ENCODE results near the gene FCGBP.
"Not testable (repeated sequence)": the region's sequence is repeated elsewhere in the genome, so short reads cannot be mapped to it uniquely, and the experiment has no call there.

Gene FCGBP

GRCh38 chr19:39934584-39935363, at the start of gene FCGBP:
TSS of gene FCGBP (minus strand) at chr19:39934634.
- DNase-seq = no peak

DNA sequence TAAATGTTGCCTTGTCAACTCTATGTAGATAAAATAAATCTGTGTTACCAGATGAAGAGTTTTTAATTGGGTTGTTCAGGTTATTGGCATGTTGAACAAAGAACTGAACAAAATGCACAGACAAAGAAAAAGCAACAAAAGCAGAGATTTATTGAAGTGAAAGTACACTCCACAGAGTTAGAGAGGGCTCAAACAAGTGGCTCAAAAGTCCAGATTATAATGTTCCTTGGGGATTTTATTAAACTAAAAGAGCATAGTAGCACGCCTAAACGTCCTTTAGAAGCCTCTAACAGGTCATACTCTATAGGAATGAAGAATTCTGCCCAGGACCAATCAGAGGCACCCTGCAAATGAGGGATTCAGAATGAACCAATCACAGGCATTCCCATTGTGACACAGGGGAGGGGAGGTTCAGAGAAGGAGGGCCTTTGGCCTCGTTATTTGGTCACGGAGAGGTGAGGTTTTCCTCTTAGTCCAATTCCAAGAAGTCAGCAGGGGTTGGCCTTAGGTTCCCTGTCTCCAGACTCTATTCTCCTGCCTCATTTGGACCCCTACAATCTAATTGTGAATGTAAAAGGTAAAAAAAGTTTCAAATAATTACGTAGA, 49.4 kb upstream of the FCGBP start:
- no peak for DNase-seq

GRCh38 chr19:39982883-39983282, 48.4 kb upstream of the FCGBP start:
- DNase-seq = no peak

DNA sequence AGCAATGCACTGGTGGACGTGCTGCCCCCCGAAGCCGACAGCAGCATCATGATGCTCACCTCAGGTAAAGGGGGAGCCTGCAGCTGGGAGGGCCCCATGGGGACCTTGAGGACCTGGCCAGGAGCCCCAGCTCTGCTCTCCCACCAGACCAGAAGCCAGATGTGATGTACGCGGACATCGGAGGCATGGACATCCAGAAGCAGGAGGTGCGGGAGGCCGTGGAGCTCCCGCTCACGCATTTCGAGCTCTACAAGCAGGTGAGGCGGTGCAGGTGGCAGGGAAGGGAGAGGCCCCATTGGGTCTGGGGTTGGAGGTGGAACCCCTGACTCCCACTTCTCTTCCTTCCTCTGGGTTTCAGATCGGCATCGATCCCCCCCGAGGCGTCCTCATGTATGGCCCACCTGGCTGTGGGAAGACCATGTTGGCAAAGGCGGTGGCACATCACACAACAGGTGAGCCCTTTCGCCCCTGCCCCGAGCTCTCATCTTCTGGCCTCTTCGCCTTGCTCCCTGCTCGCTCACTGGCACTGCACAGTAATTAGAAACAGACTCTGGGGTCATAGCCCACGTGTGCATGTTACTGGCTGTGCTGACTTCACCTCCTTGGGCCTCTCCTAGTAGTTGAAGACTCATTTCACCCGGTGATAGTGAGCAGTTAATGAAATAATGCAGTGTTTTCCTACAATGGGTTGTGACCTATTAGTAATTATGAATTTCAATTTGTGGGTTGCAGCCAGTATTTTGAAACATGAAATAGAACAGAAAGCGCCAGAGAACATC, 40.1 kb upstream of the FCGBP start:
- DNase-seq = no peak

DNA sequence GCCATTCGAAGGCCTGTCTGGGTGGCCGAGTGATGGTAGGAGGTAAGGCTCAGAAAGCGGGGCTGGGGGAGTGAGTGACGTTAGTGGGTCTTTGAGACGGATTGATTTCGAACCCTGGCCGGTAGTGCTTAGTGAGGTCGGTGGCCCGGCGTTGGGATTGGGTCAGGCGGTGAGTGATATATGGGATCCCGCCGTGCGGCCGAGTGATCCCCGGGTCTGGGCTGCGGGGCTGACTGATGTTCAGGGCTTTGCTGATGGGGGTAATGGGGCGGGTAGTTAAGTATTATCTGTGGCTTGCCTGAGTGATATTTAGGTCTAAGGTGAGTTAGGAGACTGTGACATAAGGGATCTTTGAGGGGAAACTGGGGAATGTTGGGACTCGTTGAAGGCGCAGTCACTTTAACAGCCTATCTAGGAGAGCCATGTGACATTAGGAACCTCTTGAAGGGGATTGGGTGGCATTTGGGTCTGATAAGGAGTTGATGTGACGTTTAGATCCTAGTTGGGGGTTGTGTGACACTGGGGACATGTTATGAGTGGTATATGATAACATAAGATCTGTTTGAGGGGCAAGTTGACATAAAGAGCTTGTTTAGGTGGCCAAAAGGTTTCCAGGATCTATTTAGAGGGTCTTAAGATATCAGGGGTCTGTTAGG, 37.1 kb upstream of the FCGBP start:
- no peak for DNase-seq

GRCh38 chr19:39970675-39971379, 36.4 kb upstream of the FCGBP start, which contains the start of gene PSMC4:
TSS of gene PSMC4 (plus strand) at chr19:39971165. CDS start at chr19:39971203, 38 bp downstream.
- peak; percentile 99 for DNase-seq

DNA sequence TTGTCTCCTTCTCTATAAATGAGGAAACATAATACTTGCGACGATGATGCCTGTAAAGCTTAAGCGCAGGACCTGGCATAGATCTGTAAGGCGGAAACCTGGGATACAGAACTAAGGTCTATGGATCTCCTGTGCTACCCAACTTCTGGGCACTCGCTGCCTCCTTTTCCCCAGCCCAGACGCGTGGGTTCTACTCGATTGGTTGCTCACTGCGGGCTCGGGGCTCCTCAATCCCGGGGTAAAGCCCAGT, 35.9 kb upstream of the FCGBP start:
- DNase-seq = no peak

DNA sequence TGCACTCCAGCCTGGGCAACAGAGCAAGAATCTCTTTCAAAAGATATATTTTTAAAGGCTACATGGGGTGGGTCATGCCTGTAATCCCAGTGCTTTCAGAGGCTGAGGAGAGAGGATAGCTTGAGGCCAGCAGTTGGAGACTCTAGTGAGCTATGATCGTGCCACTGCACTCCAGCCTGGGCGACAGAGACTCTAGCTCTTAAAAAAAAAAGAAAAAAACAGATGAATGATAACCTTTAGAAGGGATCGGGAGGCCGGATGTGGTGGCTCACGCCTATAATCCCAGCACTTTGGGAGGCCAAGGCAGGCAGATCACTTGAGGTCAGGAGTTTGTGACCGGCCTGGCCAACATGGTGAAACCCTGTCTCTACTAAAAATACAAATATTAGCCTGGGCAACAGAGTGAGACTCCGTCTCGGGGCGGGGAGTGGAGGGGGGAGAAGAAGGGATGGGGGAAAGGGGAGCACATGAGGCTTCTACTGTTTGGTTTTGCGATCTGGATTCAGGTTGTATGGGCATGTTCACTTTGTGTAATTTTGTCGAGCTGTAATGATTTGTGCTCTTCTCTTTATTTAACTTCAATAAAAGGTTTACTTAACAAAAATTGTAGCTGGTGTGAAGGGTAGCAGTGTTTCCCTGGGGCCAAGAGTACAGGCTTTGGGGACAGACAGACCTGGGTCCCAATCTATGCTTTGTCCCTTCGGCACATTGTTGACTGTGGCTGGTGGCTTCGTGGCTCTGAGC, 35.4 kb upstream of the FCGBP start:
- DNase-seq = no peak

DNA sequence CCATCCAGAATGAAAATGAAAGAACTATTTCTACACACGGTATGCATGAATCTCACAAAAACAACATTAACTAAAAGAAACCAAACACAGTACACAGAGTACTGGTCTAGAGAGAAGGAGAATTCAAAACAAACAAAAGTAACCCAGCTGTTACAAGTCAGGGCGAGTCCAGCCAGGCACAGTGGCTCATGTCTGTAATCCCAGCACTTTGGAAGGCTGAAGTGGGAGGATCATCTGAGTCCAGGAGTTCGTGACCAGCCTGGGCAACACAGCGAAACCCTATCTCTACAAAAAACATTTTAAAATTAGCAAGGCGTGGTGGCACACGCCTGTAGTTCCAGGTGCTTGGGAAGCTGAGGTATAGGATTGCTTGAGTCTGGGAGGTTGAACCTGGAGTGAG, 34.8 kb upstream of the FCGBP start:
- no peak for DNase-seq

GRCh38 chr19:39968789-39969188, 34.4 kb upstream of the FCGBP start:
- DNase-seq = no peak

DNA sequence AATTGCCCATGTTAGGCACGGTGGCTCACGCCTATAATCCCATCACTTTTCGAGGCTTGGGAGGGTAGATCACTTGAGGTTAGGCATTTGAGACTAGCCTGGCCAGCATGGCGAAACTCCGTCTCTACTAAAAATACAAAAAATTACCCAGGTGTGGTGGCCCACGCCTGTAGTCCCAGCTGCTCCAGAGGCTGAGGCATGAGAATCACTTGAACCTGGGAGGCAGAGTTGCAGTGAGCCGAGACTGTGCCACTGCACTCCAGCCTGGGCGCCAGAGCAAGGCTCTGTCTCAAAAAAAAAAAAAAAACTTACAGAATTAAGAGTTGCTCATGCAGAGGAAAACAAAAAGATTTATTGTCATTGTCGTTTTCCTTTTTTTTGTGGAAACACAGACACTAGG, 33.1 kb upstream of the FCGBP start:
- no peak for DNase-seq

DNA sequence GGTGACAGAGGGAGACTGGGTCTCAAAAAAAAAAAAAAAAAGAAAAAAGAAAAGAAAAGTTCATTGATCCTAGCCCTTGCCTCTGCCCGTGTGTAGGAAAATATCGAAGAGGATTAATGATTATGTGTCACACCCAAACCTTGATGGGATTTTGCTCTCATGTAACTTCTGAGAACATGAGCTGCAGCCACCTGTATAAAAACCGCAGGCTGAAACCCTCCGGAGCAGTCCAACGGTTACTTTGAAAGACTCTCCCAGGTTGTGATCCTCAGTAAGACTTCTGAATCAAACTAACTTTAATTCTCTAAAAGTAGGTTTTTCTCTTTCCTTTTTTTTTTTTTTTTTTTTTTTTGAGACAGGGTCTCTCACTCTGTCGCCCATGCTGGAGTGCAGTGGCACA, 32.2 kb upstream of the FCGBP start:
- no peak for DNase-seq

- DNase-seq = no peak
Measured at GRCh38 chr19:39963898-39964297, 29.5 kb upstream of the FCGBP start.

DNA sequence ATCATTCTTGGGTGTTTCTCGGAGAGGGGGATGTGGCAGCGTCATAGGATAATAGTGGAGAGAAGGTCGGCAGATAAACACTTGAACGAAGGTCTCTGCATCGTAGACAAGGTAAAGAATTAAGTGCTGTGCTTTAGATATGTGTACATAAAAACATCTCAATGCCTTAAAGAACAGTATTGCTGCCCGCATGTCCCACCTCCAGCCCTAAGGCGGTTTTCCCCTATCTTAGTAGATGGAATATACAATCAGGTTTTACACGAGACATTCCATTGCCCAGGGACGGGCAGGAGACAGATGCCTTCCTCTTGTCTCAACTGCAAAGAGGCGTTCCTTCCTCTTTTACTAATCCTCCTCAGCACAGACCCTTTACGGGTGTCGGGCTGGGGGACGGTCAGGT, 25.0 kb upstream of the FCGBP start:
- not testable (repeated sequence) for DNase-seq

- not testable (repeated sequence) for DNase-seq
Measured at GRCh38 chr19:39958942-39959341, 24.5 kb upstream of the FCGBP start.

DNA sequence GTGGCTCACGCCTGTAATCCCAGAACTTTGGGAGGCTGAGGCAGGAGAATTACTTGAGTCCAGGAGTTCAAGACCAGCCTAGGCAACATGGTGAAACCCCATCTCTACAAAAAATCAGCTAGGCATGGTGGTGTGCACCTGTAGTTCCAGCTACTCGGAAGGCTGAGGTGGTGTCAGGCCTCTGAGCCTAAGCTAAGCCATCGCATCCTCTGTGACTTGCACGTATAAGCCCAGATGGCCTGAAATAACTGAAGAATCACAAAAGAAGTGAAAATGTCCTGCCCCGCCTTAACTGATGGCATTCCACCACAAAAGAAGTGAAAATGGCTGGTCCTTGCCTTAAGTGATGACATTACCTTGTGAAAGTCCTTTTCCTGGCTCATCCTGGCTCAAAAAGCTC, 23.5 kb upstream of the FCGBP start:
- not testable (repeated sequence) for DNase-seq

- DNase-seq = no peak
Measured at GRCh38 chr19:39953915-39954314, 19.5 kb upstream of the FCGBP start.

- DNase-seq = no peak
Measured at GRCh38 chr19:39951686-39952085, 17.3 kb upstream of the FCGBP start.

- no peak for DNase-seq
Measured at GRCh38 chr19:39951065-39951650, 16.7 kb upstream of the FCGBP start.

DNA sequence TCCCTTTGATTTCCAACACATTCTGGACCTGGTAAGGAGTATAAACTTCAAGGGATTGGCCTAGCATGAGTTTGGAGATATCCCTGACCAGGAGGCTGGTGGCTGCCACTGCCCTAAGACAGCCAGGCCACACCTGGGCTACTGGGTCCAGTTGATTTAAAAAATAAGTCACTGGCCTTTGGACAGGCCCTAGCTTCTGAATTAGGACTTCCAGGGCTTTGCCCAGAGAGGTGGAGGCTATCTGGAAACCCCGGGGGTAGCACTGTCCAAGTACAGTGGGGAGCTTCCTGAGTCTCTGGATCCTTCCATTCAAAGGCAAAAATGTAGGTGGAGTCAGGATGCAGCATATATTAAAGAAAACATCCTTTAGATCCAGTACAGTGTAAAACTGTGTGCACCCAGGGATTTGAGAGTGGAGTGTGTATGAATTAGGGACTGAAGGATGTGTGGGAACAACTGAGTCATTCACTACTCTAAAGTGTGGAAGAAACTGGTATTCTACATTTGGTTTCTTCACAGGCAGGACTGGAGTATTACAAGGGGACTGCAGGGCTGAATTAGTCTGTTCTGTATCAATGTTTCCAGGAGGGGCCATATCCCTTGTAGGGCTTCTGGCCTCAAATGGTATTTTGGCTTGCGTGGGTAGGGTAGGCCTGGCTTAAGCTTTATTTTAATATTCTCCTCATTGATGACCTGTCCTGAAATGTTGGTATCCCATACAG, 14.8 kb upstream of the FCGBP start:
- DNase-seq = no peak

DNA sequence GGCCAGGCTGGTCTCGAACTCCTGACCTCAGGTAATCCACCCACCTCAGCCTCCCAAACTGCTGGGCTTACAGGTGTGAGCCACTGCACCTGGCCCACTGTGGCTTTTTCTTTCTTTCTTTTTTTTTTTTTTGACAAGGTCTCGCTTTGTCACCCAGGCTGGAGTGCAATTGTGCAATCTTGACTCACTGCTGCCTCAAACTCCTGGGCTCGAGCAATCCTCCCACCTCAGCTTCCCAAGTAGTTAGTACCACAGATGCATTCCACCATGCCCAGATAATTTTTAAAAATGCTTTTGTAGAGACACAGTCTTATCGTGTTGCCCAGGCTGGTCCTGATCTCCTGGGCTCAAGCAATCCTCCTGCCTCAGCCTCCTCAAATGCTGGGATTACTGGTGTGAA, 12.1 kb upstream of the FCGBP start:
- no peak for DNase-seq
